ENCODE data around the gene CD80.

CD80 gene

DNA sequence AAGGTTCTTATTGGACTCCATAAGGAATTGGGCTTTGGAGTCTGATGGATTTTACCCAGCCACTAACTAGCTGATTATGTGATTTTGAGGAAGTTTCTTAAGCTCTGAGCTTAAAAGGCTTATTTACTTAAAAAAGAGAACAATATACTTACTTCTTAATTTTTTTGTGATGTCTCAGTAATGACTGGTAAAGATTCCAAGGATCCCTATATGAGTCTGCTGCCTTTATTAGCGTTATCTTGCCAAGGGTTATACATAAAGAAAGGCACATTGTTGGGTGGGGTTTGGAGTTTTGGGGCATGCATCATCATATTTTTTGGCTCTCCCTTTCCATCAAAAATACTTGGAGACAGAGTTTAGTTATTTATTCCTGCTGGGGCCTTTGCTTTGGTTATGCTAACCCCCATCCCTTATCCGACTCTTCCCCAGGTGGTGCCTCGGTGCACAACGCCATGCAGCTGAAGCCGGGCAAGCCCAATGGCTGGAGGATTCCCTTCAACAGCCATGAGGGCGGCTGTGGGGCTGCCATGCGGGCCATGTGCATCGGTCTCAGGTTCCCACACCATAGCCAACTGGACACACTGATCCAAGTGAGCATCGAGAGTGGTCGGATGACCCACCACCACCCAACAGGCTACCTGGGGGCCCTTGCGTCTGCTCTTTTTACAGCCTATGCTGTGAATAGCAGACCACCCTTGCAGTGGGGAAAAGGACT lies 26.6 kb upstream of the CD80 start:
- in situ Hi-C loops (cut with MboI; ENCODE audit: low pct_unique_long_range_greater_than_20kb, low sequenced_read_pairs, unreplicated experiment), result no loop called here
- TF ChIP-seq CTCF (IDR thresholded peaks at IDR 0.05; ENCODE audit: extremely low read depth, insufficient read depth, missing control alignments), result no peak
- DNase-seq (ENCODE audit: low spot score), result no peak

- in situ Hi-C loops (cut with MboI; ENCODE audit: low pct_unique_long_range_greater_than_20kb, low sequenced_read_pairs, unreplicated experiment), result no loop called here
- DNase-seq (ENCODE audit: low spot score), result no peak
- no peak for TF ChIP-seq CTCF (IDR thresholded peaks at IDR 0.05; ENCODE audit: extremely low read depth, insufficient read depth, missing control alignments)
Observed at GRCh38 chr3:119585208-119585607, 25.8 kb upstream of the CD80 start.

DNA sequence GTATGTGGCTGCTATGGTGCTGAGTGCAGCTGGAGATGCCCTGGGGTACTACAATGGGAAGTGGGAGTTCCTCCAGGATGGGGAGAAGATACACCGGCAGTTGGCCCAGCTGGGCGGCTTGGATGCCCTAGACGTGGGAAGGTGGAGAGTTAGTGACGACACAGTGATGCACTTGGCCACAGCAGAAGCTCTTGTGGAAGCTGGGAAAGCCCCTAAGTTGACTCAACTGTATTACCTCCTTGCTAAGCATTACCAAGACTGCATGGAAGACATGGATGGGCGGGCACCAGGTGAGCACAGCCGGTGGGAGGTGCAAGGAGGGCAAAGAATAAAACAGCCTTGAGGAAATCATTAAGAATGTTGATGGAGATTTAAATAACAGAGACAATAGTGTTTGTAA lies 22.8 kb upstream of the CD80 start:
- TF ChIP-seq CTCF (IDR thresholded peaks at IDR 0.05; ENCODE audit: extremely low read depth, insufficient read depth, missing control alignments), result no peak
- DNase-seq (ENCODE audit: low spot score), result peak; percentile 60
- in situ Hi-C loops (cut with MboI; ENCODE audit: low pct_unique_long_range_greater_than_20kb, low sequenced_read_pairs, unreplicated experiment), result no loop called here

- peak; percentile 76 for DNase-seq (ENCODE audit: low spot score)
- TF ChIP-seq CTCF (IDR thresholded peaks at IDR 0.05; ENCODE audit: extremely low read depth, insufficient read depth, missing control alignments), result no peak
Observed at GRCh38 chr3:119580067-119580760, 20.8 kb upstream of the CD80 start.

GRCh38 chr3:119579366-119580066 lies 20.1 kb upstream of the CD80 start, which contains the start of gene ADPRH:
Gene ADPRH, plus strand, starts transcription at chr3:119579492. Its CDS starts 2,678 bp downstream, at chr3:119582170.
- no peak for TF ChIP-seq CTCF (IDR thresholded peaks at IDR 0.05; ENCODE audit: extremely low read depth, insufficient read depth, missing control alignments)
- DNase-seq (ENCODE audit: low spot score), result peak; percentile 81
- in situ Hi-C loops (cut with MboI; ENCODE audit: low pct_unique_long_range_greater_than_20kb, low sequenced_read_pairs, unreplicated experiment), result no loop called here

More at GRCh38 chr3:119580067-119580760, 20.8 kb upstream of the CD80 start:
- in situ Hi-C loops (cut with MboI; ENCODE audit: low pct_unique_long_range_greater_than_20kb, low sequenced_read_pairs, unreplicated experiment), result no loop called here

DNA sequence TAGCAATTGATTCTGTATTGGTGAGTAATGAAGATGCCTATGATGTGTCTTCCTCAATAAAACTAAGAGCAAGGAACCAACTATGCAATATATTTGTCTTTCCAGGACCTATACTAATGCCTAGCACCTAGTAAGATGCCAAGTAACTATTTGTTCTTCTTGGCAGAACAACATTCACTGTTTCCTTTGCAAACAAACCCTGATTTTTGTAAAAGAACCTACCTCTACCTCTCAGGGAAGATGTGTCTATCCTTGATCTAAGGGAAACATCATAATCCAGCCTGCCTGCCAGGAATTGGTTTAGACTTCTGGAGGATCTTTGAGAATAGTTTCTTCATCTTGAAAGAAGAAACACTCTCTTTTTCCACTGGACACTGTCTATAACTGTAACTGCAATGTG lies 16.1 kb upstream of the CD80 start:
- in situ Hi-C loops (cut with MboI; ENCODE audit: low pct_unique_long_range_greater_than_20kb, low sequenced_read_pairs, unreplicated experiment), result no loop called here
- no peak for DNase-seq (ENCODE audit: low spot score)
- no peak for TF ChIP-seq CTCF (IDR thresholded peaks at IDR 0.05; ENCODE audit: extremely low read depth, insufficient read depth, missing control alignments)
